Duodenal mucosa (tissue), 2 donors: Measurements from ENCODE around the gene KCNMA1.
"Not testable (repeated sequence)": the region's sequence is repeated elsewhere in the genome, so short reads cannot be mapped to it uniquely, and the experiment has no call there.

Source experiments
- H3K27ac ChIP-seq: one replicate; pipeline ENCODE4 v1.7.0; 2013; ENCODE audit warnings: low read depth, low read length
- H3K27me3 ChIP-seq, 2 donors: one replicate each; pipeline ENCODE4 v1.7.0; 2013; ENCODE audit warnings: low read length in 2 of 2, control low read depth in 1 of 2; ENCODE audit not compliant: insufficient read depth in 2 of 2, control insufficient read depth in 1 of 2
- H3K36me3 ChIP-seq, 2 donors: one replicate each; pipeline ENCODE4 v1.7.0; 2013; ENCODE audit warnings: low read length in 2 of 2, control low read depth in 1 of 2; ENCODE audit not compliant: insufficient read depth in 2 of 2, control insufficient read depth in 1 of 2
- H3K4me1 ChIP-seq, 2 donors: one replicate each; pipeline ENCODE4 v1.7.0; 2013; ENCODE audit warnings: low read length in 2 of 2, control low read depth in 1 of 2; ENCODE audit not compliant: insufficient read depth in 2 of 2, control insufficient read depth in 1 of 2
- H3K4me3 ChIP-seq, 2 donors: one replicate each; pipeline ENCODE4 v1.7.0; 2013; ENCODE audit warnings: low read length in 2 of 2, low read depth in 1 of 2
- H3K9ac ChIP-seq, 2 donors: one replicate each; pipeline ENCODE4 v1.7.0; 2013; ENCODE audit warnings: low read length in 2 of 2, low read depth in 1 of 2
- H3K9me3 ChIP-seq, 2 donors: one replicate each; pipeline ENCODE4 v1.7.0; 2013; ENCODE audit warnings: low read length in 2 of 2, control low read depth in 1 of 2; ENCODE audit not compliant: control insufficient read depth in 1 of 2

Gene KCNMA1

GRCh38 chr10:77348082-77348481 lies 289.5 kb downstream of the KCNMA1 start:
- H3K27me3 ChIP-seq, result no peaks in the 10 kb centered on the region
- H3K9ac ChIP-seq, result no peak overlapping the region
- H3K27ac ChIP-seq, result no peak overlapping the region
- no peak overlapping the region for H3K4me3 ChIP-seq
- H3K36me3 ChIP-seq, result no peaks in the 10 kb centered on the region
- no peaks in the 10 kb centered on the region for H3K9me3 ChIP-seq
- no peaks in the 10 kb centered on the region for H3K4me1 ChIP-seq

GRCh38 chr10:77347052-77347451 lies 290.6 kb downstream of the KCNMA1 start:
- H3K36me3 ChIP-seq, result no peaks in the 10 kb centered on the region
- H3K27me3 ChIP-seq, result no peaks in the 10 kb centered on the region
- H3K9ac ChIP-seq, result no peak overlapping the region
- H3K9me3 ChIP-seq, result no peaks in the 10 kb centered on the region
- no peak overlapping the region for H3K4me3 ChIP-seq
- H3K4me1 ChIP-seq, result no peaks in the 10 kb centered on the region
- H3K27ac ChIP-seq, result no peak overlapping the region

DNA sequence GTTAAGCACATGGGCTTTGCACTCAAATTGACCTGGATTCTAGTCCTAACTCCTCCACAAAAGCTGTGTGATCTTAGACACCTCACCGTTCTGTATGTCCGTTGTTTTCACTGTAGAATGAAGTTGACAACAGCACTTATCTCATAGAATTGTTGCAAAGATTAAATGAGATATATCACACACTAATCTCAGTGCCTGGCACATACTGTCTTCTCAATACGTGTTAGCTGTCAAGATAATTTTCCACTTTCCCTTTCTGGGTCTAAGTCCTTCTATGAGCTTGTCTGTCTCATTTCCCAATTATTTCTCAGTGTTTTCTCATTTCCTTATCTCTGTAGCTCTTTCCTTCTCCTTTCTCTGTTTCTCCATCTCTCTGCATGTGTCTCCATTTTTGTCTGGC lies 296.6 kb downstream of the KCNMA1 start:
- H3K4me3 ChIP-seq, result no peak overlapping the region
- no peaks in the 10 kb centered on the region for H3K27me3 ChIP-seq
- H3K9ac ChIP-seq, result no peak overlapping the region

DNA sequence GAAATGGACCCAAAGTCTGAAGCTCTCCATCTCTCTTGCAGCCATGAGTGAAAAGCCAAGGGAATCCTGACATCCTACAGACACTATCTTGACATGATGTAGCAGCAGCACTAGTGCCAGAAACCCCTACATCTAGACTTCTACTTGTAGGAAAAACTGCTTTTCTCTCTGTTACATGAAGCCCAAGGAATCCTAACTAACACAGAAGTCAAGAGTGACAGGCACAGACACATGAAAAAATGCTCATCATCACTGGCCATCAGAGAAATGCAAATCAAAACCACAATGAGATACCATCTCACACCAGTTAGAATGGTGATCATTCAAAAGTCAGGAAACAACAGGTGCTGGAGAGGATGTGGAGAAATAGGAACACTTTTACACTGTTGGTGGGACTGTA lies 297.7 kb downstream of the KCNMA1 start:
- not testable (repeated sequence) for H3K27me3 ChIP-seq, H3K36me3 ChIP-seq, H3K9ac ChIP-seq, H3K9me3 ChIP-seq, H3K4me1 ChIP-seq, H3K27ac ChIP-seq, H3K4me3 ChIP-seq

More for the DNA sequence above, 296.6 kb downstream of the KCNMA1 start:
- peaks cover 0 to 3% of the 10 kb centered on the region in 2 donors for H3K9me3 ChIP-seq
- H3K4me1 ChIP-seq, result no peaks in the 10 kb centered on the region
- H3K36me3 ChIP-seq, result no peaks in the 10 kb centered on the region
- no peak overlapping the region for H3K27ac ChIP-seq

- Histone ChIP-seq H3K4me1 (no peaks in the 10 kb centered on the region), H3K9ac (no peak overlapping the region), H3K36me3 (no peaks in the 10 kb centered on the region), H3K9me3 (peaks cover 0 to 3% of the 10 kb centered on the region in 2 donors), H3K4me3 (no peak overlapping the region), H3K27me3 (no peaks in the 10 kb centered on the region), H3K27ac (no peak overlapping the region)
Observed at GRCh38 chr10:77339166-77339565, 298.4 kb downstream of the KCNMA1 start.

DNA sequence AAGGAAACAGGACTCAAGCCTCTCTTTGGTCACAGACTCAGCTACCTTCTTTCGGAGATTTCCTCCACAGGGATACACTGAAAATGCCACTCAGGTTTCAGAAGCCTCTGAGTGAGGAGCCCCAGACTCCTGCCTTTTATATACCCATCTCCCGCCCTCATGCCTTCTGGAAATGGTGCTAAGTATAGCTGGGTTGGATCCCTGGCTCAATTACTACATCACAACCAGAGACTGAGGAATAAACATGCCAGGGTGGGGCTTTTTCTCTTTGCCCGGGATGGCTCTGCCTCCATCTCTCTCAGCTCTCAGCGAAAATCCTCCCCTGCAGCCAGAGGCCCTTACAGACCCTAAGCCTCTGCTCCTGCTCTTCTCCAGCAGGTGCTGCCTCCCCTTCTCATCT lies 299.5 kb downstream of the KCNMA1 start:
- Histone ChIP-seq H3K9ac (no peak overlapping the region), H3K4me3 (no peak overlapping the region), H3K9me3 (peaks cover 0 to 3% of the 10 kb centered on the region in 2 donors), H3K4me1 (no peaks in the 10 kb centered on the region), H3K27ac (no peak overlapping the region), H3K27me3 (no peaks in the 10 kb centered on the region), H3K36me3 (no peaks in the 10 kb centered on the region)

DNA sequence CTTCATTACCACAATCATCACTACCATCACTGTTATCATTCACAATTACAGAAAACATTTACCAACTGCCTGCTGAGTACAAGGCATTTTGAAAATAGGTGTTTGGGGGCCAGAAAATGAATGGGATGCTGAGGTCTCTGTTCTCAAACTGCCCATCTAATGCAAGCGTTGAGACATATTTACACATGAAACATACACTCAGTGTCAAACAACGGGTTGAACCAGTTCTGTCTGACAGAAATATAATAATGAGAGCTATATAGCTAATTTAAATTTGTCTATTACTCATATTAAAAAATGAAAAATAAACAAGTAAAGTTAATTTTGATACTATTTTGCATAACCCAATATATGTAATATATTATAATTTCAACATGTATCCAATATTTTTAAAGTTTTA lies 303.1 kb downstream of the KCNMA1 start:
- no peaks in the 10 kb centered on the region for H3K36me3 ChIP-seq
- no peak overlapping the region for H3K4me3 ChIP-seq
- no peaks in the 10 kb centered on the region for H3K4me1 ChIP-seq
- H3K27ac ChIP-seq, result no peak overlapping the region
- no peak overlapping the region for H3K9ac ChIP-seq
- no peaks in the 10 kb centered on the region for H3K27me3 ChIP-seq
- peaks cover 0 to under 1% of the 10 kb centered on the region in 2 donors for H3K9me3 ChIP-seq

- Histone ChIP-seq H3K36me3 (no peaks in the 10 kb centered on the region), H3K9me3 (no peaks in the 10 kb centered on the region), H3K4me3 (no peak overlapping the region), H3K9ac (no peak overlapping the region), H3K4me1 (no peaks in the 10 kb centered on the region), H3K27ac (no peak overlapping the region), H3K27me3 (no peaks in the 10 kb centered on the region)
Observed at GRCh38 chr10:77333610-77334340, 303.8 kb downstream of the KCNMA1 start.

GRCh38 chr10:77332256-77332655 lies 305.4 kb downstream of the KCNMA1 start:
- no peaks in the 10 kb centered on the region for H3K9me3 ChIP-seq
- H3K4me1 ChIP-seq, result no peaks in the 10 kb centered on the region
- H3K27ac ChIP-seq, result no peak overlapping the region
- no peak overlapping the region for H3K9ac ChIP-seq
- H3K27me3 ChIP-seq, result no peaks in the 10 kb centered on the region
- no peak overlapping the region for H3K4me3 ChIP-seq
- no peaks in the 10 kb centered on the region for H3K36me3 ChIP-seq

- Histone ChIP-seq H3K27ac (no peak overlapping the region), H3K4me3 (no peak overlapping the region), H3K9me3 (no peaks in the 10 kb centered on the region), H3K4me1 (no peaks in the 10 kb centered on the region), H3K36me3 (no peaks in the 10 kb centered on the region), H3K27me3 (peaks cover 0 to 3% of the 10 kb centered on the region in 2 donors), H3K9ac (no peak overlapping the region)
Observed at GRCh38 chr10:77328272-77328816, 309.3 kb downstream of the KCNMA1 start.
